ENCODE results near the gene CNPY1. TPM values are rescaled to one million over a fixed set of nuclear protein-coding genes. Genes with fewer than 3 reads are reported as not detected.

The CNPY1 gene
- total RNA-seq, 4 donors from 2014 or later = not detected

DNA sequence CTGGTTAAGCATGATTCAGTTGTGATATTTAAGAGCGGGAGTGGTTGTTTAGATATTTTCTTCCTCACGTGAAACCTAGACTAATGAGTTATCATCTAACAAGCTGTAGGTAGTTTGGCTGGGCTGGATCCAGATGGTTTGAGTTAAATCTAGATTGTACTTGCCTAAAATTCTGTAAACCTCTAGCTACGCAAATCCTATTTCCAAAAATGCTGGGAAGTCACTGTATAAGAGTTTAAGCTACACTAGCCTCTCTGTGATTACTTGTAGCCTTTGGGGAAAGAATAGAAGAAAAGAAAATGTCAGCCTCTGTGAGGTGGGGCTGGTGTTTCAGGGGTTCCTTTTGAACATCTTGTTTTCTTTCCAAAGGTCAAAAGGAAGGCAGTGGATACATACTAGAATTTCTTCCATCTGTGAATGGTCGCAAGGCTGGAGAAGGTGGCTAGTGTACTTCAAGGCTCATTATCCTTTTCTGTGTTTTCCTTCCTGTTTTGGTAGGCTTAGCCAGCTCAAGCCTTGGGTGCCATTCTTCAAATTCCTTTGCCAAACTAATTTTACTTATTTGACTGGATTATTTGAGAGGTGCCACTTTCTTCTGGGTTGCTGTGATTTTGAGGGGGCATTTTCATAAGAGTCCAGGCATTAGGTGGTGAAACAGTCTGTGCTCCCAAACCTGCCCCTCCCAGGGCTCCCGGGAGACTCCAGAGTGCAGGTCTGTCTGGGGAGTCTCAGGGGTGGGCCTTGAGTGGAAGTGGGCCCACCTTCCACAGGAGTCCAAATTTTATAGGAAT is 93.7 kb downstream of the CNPY1 start:
- Histone ChIP-seq H3K27ac (no peak overlapping the region), H3K9me3 (no peaks in the 10 kb centered on the region), H3K4me1 (peaks cover 20 to 47% of the 10 kb centered on the region in 2 donors), H3K36me3 (no peaks in the 10 kb centered on the region), H3K27me3 (peaks cover 82% of the 10 kb centered on the region), H3K4me3 (replicated peaks in 1 of 3) (no peak overlapping the region)
- TF ChIP-seq POLR2A (IDR thresholded peaks at IDR 0.05) = no peak
- TF ChIP-seq, protein P1, sequence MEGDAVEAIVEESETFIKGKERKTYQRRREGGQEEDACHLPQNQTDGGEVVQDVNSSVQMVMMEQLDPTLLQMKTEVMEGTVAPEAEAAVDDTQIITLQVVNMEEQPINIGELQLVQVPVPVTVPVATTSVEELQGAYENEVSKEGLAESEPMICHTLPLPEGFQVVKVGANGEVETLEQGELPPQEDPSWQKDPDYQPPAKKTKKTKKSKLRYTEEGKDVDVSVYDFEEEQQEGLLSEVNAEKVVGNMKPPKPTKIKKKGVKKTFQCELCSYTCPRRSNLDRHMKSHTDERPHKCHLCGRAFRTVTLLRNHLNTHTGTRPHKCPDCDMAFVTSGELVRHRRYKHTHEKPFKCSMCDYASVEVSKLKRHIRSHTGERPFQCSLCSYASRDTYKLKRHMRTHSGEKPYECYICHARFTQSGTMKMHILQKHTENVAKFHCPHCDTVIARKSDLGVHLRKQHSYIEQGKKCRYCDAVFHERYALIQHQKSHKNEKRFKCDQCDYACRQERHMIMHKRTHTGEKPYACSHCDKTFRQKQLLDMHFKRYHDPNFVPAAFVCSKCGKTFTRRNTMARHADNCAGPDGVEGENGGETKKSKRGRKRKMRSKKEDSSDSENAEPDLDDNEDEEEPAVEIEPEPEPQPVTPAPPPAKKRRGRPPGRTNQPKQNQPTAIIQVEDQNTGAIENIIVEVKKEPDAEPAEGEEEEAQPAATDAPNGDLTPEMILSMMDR (IDR thresholded peaks at IDR 0.05) = no peak
- 21 to 27% methylated on average over 5 of the region's 5 CpGs for WGBS, 2 donors
- DNase-seq = no peak
- intact Hi-C loops (cut with DNase I) = no loop called here

GRCh38 chr7:155451840-155452239 is 94.5 kb downstream of the CNPY1 start:
- H3K4me3 ChIP-seq (replicated peaks in 1 of 3) = no peak overlapping the region
- H3K4me1 ChIP-seq = peaks cover 18 to 42% of the 10 kb centered on the region in 2 donors
- WGBS, 2 donors = 6 to 10% methylated on average over 9 of the region's 9 CpGs

More at GRCh38 chr7:155451840-155452239, 94.5 kb downstream of the CNPY1 start:
- DNase-seq = no peak
- H3K27me3 ChIP-seq = peaks cover 83% of the 10 kb centered on the region
- H3K9me3 ChIP-seq = no peaks in the 10 kb centered on the region
- H3K36me3 ChIP-seq = no peaks in the 10 kb centered on the region
- no peak overlapping the region for H3K27ac ChIP-seq
- intact Hi-C loops (cut with DNase I) = no loop called here
- no peak for TF ChIP-seq POLR2A (IDR thresholded peaks at IDR 0.05)
- TF ChIP-seq, protein P1 (IDR thresholded peaks at IDR 0.05) = no peak

Other genes starting within 250 kb of the CNPY1 start
- 10 to 100 TPM; 17.5 to 79.4 (median 29.8) TPM for gene INSIG1, start 248.7 kb downstream of the CNPY1 start, total RNA-seq
- under 1 TPM in 3 of 4 donors, not detected in 1; 0.22 to 0.29 (median 0.27) TPM for gene EN2, start 88.4 kb downstream of the CNPY1 start, total RNA-seq
- 10 to 100 TPM; 35.7 to 59.9 (median 44.5) TPM for gene RBM33, start 98.1 kb upstream of the CNPY1 start, total RNA-seq

All from thyroid gland (tissue), 4 donors.